Bronchial epithelial cell (primary cell): ENCODE data around the gene RUNX3. TPM values are rescaled to one million over a fixed set of nuclear protein-coding genes. Genes with fewer than 3 reads are reported as not detected.

Experiments used
- DNase-seq: peaks from one replicate; pipeline ENCODE4 v3.0.0-alpha.2; 2010; ENCODE audit warnings: low read depth
- FAIRE-seq: peaks from 2 replicates; lab custom pipeline; 2011; peaks lifted over from hg19 to GRCh38; lab: Jason Lieb, UNC
- H3K27me3 ChIP-seq: 2 replicates; pipeline ENCODE4 v1.5.1; 2011; ENCODE audit warnings: low read length; ENCODE audit not compliant: control insufficient read depth, insufficient read depth
- H3K36me3 ChIP-seq: 2 replicates; pipeline ENCODE4 v1.5.1; 2011; ENCODE audit warnings: low read length; ENCODE audit not compliant: control insufficient read depth, insufficient read depth
- H3K4me3 ChIP-seq: 2 replicates; pipeline ENCODE4 v1.5.1; 2011; ENCODE audit warnings: mild to moderate bottlenecking, low read depth, low read length, control low read depth
- CTCF ChIP-seq: IDR thresholded peaks from 2 replicates; pipeline ENCODE4 v1.5.1; 2011; ENCODE audit warnings: mild to moderate bottlenecking, moderate library complexity, low read length, control low read depth, inconsistent platforms; ENCODE audit not compliant: insufficient read depth, severe bottlenecking
- total RNA-seq: library from RNA; depleted of rRNA; stranded (reverse); fragments of >200 nt; gene quantifications from 2 replicates; pipeline ENCODE4 v1.2.1, GENCODE V29; 2014

Gene RUNX3
- total RNA-seq, 1 donor from 2014 or later = 0.26 TPM

GRCh38 chr1:24868016-24868875, 61.8 kb downstream of the RUNX3 start:
- TF ChIP-seq CTCF = no peak
- FAIRE-seq = no peak
- peaks cover 4% of the 10 kb centered on the region for H3K27me3 ChIP-seq
- DNase-seq = no peak
- no peaks in the 10 kb centered on the region for H3K36me3 ChIP-seq
- H3K4me3 ChIP-seq = no peak overlapping the region

- Histone ChIP-seq H3K4me3 (no peak overlapping the region), H3K36me3 (no peaks in the 10 kb centered on the region), H3K27me3 (peaks cover 4% of the 10 kb centered on the region)
- TF ChIP-seq CTCF = no peak
- no peak for DNase-seq
- no peak for FAIRE-seq
Observed at GRCh38 chr1:24867084-24867870, 62.8 kb downstream of the RUNX3 start.

GRCh38 chr1:24866211-24867083, 63.6 kb downstream of the RUNX3 start:
- FAIRE-seq = no peak
- H3K27me3 ChIP-seq = peaks cover 2% of the 10 kb centered on the region

GRCh38 chr1:24865587-24865986, 64.5 kb downstream of the RUNX3 start:
- FAIRE-seq (no peak), DNase-seq (no peak)
- TF ChIP-seq CTCF = no peak
- Histone ChIP-seq H3K4me3 (no peak overlapping the region), H3K27me3 (peaks cover 2% of the 10 kb centered on the region), H3K36me3 (no peaks in the 10 kb centered on the region)

More at GRCh38 chr1:24866211-24867083, 63.6 kb downstream of the RUNX3 start:
- no peak for DNase-seq
- no peaks in the 10 kb centered on the region for H3K36me3 ChIP-seq
- no peak for TF ChIP-seq CTCF
- H3K4me3 ChIP-seq = no peak overlapping the region

GRCh38 chr1:24865168-24865567, 64.9 kb downstream of the RUNX3 start:
- no peaks in the 10 kb centered on the region for H3K36me3 ChIP-seq
- FAIRE-seq (peak; percentile 70), DNase-seq (no peak)
- TF ChIP-seq CTCF = no peak
- H3K4me3 ChIP-seq = no peak overlapping the region
- H3K27me3 ChIP-seq = peaks cover 2% of the 10 kb centered on the region
